Thyroid gland (tissue), 4 donors: ENCODE data around the gene STAT2.

Experiments
- POLR2A ChIP-seq, 2 donors: fragments of 450-650 bp; IDR thresholded peaks; one replicate each; pipeline ENCODE4 v1.6.1; 2017; ENCODE audit warnings: antibody characterized with exemption in 2 of 2, mild to moderate bottlenecking in 2 of 2, moderate library complexity in 1 of 2
- TF ChIP-seq, protein P1 (sequence below), 6 experiments: fragments of 200-600 bp in 3 of 6; fragments of 450-650 bp in 3 of 6; sonication (generic) in 3 of 6; IDR thresholded peaks; one replicate each; pipeline ENCODE4 v1.5.1; 2016 to 2019; ENCODE audit warnings: antibody characterized with exemption in 6 of 6, mild to moderate bottlenecking in 2 of 6, inconsistent platforms in 1 of 6, moderate library complexity in 1 of 6

DNA sequence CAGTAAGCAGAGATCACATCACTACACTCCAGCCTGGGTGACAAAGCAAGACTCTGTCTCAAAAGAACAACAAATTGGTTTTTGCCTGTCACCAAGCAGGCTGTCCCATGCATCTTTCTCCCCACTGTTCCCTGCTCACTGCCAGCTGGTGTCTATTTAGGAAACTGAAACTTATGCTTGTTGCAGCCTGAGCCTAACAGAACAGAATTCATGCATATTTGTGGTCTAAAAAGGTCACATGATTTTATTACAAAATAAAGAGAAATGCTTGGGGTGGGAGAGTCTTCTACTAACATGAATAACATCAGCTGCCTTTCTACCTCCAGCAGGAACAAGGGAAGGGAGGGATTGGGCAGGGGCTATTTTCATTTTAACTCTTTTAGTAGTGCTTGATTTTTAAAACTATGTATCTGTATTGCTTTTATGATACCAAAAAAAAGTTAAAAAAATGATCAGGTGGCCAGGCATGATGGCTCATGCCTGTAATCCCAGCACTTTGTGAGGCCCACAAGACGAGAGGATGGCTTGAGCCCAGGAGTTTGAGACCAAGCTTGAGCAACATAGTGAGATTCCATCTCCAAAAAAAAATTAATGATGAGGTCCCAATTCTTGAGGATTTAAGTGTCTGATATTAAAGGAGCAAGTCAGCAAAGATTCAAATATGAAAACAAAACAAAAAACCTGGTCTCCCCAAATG is 923 bp downstream of the STAT2 start:
- no peak for TF ChIP-seq POLR2A (IDR thresholded peaks at IDR 0.05)
- TF ChIP-seq, protein P1, sequence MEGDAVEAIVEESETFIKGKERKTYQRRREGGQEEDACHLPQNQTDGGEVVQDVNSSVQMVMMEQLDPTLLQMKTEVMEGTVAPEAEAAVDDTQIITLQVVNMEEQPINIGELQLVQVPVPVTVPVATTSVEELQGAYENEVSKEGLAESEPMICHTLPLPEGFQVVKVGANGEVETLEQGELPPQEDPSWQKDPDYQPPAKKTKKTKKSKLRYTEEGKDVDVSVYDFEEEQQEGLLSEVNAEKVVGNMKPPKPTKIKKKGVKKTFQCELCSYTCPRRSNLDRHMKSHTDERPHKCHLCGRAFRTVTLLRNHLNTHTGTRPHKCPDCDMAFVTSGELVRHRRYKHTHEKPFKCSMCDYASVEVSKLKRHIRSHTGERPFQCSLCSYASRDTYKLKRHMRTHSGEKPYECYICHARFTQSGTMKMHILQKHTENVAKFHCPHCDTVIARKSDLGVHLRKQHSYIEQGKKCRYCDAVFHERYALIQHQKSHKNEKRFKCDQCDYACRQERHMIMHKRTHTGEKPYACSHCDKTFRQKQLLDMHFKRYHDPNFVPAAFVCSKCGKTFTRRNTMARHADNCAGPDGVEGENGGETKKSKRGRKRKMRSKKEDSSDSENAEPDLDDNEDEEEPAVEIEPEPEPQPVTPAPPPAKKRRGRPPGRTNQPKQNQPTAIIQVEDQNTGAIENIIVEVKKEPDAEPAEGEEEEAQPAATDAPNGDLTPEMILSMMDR (IDR thresholded peaks at IDR 0.05): no peak
